ENCODE measurements around the gene ESD. TPM values are rescaled to one million over a fixed set of nuclear protein-coding genes. Genes with fewer than 3 reads are reported as not detected.
A peak's percentile ranks its signal among the peaks of the same experiment; 100 is the strongest.

The ESD gene, protein sequence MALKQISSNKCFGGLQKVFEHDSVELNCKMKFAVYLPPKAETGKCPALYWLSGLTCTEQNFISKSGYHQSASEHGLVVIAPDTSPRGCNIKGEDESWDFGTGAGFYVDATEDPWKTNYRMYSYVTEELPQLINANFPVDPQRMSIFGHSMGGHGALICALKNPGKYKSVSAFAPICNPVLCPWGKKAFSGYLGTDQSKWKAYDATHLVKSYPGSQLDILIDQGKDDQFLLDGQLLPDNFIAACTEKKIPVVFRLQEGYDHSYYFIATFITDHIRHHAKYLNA
- 76.4 and 81.1 TPM in 2 replicates for total RNA-seq
- 38.0 and 45.3 TPM in 2 replicates for polyA plus RNA-seq
- 65.8 and 75.5 TPM in 2 replicates for polyA plus RNA-seq (2011; cell fraction: cytosol; rRNA removed)
- polyA plus RNA-seq (2011; cell fraction: nucleus; rRNA removed), result 34.4 and 38.6 TPM in 2 replicates
- polyA plus RNA-seq (2012), result 111 and 121 TPM in 2 replicates
- polyA minus RNA-seq, result 42.0 and 49.3 TPM in 2 replicates
- polyA minus RNA-seq (2011; cell fraction: cytosol; rRNA and poly(A)+ RNA removed), result 20.7 TPM
- 16.4 and 22.7 TPM in 2 replicates for polyA minus RNA-seq (2011; cell fraction: nucleus; rRNA and poly(A)+ RNA removed)
- percentile 86 among the genes with signal in this experiment for Bru-seq, nascent RNA
- percentile 77 among the genes with signal in this experiment for BruChase-seq, experiment 1, labeled RNA remaining after a 6-hour chase
- percentile 61 among the genes with signal in this experiment for BruChase-seq, experiment 2, labeled RNA remaining after a 2-hour chase
- long read RNA-seq, transcript ESD-202 (10 exons, 1,192 nt), result major isoform, 214 of 246 reads
- long read RNA-seq, partial matches to known transcripts, result 12 of 246 reads
- long read RNA-seq, other reads (novel, unspliced or antisense), result 19 of 246 reads

DNA sequence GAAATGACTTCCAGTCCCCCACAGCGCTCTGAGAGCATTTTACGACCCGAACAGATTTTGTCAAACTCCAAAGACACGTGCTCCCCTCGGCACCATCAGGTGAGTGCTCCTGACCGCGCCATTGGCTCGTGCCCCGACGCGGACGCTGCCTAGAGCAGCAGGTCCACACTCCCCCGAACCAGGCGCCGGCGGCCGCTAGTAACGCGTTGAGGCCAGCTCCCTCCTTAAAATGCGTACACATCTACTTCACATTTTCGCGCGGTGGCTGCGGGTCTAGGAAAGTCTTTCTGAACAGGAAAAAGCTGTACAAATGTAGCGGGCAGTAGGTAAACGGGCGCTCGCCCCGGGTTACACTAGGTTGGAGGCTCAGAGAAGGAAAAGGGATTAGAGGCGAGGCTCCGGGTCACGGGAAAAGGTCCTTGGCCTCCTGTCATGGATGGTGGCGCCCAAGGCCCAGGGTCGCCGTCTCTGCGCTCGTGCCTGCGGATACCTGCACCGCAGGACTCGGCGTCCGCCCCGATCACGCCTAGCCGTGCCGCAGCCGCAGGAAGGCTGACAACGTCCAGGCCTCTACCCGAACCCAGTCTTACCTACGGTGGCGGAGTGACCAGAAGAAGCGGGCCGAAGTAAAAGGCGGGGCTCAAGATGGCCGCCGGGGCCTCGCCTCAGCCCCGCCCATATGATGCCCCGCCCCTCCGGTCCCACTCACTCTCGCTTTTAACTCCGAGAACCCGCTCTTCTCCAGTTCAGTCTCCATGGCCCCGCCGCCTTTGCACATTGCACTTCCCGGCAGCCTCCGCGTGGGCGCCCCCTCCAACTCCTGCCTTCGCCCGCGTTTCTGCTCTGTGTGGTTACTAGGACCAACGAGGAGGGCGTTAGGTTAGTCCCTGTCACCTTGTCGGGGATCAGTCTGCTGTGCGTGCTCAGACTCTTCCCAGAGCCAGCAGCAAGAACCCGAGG is at the start of gene ESD:
TSS of gene ESD (minus strand) at position 647 of the 960 bp plus-strand sequence. CDS start 5,748 bp downstream, outside the sequence.
- DNase-seq (ENCODE audit: low read depth, low spot score), result peak; percentile 89
- Histone ChIP-seq H3K9me1 (replicated peaks; ENCODE audit: control insufficient read depth, extremely low read depth, insufficient read depth, low read length) (no peaks in the 10 kb centered on the region), H2AFZ (ENCODE audit: low read depth, low read length) (peak within 1 kb of the TSS; percentile 84), H4K20me1 (replicated peaks; ENCODE audit: control insufficient read depth, extremely low read depth, insufficient read depth, low read length) (no peaks in the 10 kb centered on the region), H3K27ac (ENCODE audit: insufficient read depth, low read depth, low read length) (peak within 1 kb of the TSS; percentile 63), H3K4me1 (ENCODE audit: control insufficient read depth, extremely low read depth, insufficient read depth, low read length) (peaks cover 9% of the 10 kb centered on the region), H3K4me2 (ENCODE audit: insufficient read depth, low read length) (peak within 1 kb of the TSS; percentile 90), H3K9ac (replicated peaks; ENCODE audit: extremely low read depth, insufficient read depth, low read length) (peak within 1 kb of the TSS; percentile 93), H3K79me2 (ENCODE audit: control insufficient read depth, insufficient read depth, low read length) (peaks cover 24% of the 10 kb centered on the region), H3K4me3 (replicated peaks in 1 of 3; ENCODE audit: insufficient read depth in 1 of 3, low read depth in 1 of 3, low read length in 3 of 3) (peak within 1 kb of the TSS; percentile 56 to 89 (median 81)), H3K27me3 (ENCODE audit: control insufficient read depth in 2 of 2, insufficient read depth in 2 of 2, low read length in 2 of 2) (peaks cover 2 to 9% of the 10 kb centered on the region in 2 experiments), H3K36me3 (ENCODE audit: control insufficient read depth in 2 of 2, extremely low read depth in 1 of 2, insufficient read depth in 2 of 2, low read length in 2 of 2) (no peaks in the 10 kb centered on the region), H3K9me3 (replicated peaks; ENCODE audit: control insufficient read depth, insufficient read depth, low read length) (no peaks in the 10 kb centered on the region)
- dilution Hi-C loops (cut with MboI; ENCODE audit: extremely low pct_ligation_motif_present, low sequenced_read_pairs), result no loop called here
- ChIA-PET CTCF (no interaction called here), POLR2A (no interaction called here)
- TSS peak; percentile 78 for BruUV-seq (replicated peaks)
- FAIRE-seq, result peak; percentile 91
- intact Hi-C loops (cut with micrococcal nuclease), result loop anchor here (2.0 kb wide), 1 partner anchor 242 kb away; no protein-coding TSS in a partner anchor
- TF ChIP-seq, protein P1, sequence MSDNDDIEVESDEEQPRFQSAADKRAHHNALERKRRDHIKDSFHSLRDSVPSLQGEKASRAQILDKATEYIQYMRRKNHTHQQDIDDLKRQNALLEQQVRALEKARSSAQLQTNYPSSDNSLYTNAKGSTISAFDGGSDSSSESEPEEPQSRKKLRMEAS (IDR thresholded peaks at IDR 0.05; ENCODE audit: insufficient read depth, insufficient read length), result peak; percentile 84
- peak; percentile 79 for TF ChIP-seq POLR2A (IDR thresholded peaks at IDR 0.05; ENCODE audit: low read depth, low read length)
- peak; percentile 76 for TF ChIP-seq POLR2AphosphoS5 (IDR thresholded peaks at IDR 0.05; ENCODE audit: insufficient read depth, low read depth, low read length)
- peak; percentile 16 for TF ChIP-seq MYC (IDR thresholded peaks at IDR 0.05; ENCODE audit: low read depth, low read length)
- TF ChIP-seq EZH2 (IDR thresholded peaks at IDR 0.05; ENCODE audit: borderline replicate concordance, low read depth, low read length, severe bottlenecking), result no peak
- TF ChIP-seq, protein P2, sequence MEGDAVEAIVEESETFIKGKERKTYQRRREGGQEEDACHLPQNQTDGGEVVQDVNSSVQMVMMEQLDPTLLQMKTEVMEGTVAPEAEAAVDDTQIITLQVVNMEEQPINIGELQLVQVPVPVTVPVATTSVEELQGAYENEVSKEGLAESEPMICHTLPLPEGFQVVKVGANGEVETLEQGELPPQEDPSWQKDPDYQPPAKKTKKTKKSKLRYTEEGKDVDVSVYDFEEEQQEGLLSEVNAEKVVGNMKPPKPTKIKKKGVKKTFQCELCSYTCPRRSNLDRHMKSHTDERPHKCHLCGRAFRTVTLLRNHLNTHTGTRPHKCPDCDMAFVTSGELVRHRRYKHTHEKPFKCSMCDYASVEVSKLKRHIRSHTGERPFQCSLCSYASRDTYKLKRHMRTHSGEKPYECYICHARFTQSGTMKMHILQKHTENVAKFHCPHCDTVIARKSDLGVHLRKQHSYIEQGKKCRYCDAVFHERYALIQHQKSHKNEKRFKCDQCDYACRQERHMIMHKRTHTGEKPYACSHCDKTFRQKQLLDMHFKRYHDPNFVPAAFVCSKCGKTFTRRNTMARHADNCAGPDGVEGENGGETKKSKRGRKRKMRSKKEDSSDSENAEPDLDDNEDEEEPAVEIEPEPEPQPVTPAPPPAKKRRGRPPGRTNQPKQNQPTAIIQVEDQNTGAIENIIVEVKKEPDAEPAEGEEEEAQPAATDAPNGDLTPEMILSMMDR (IDR thresholded peaks at IDR 0.05; ENCODE audit: extremely low read depth in 1 of 2, insufficient read depth in 1 of 2, low read depth in 1 of 2, low read length in 2 of 2), result no peak

Data from endothelial cell of umbilical vein (primary cell).